Measurements from ENCODE around the gene BANP.
"Not testable (repeated sequence)": the region's sequence is repeated elsewhere in the genome, so short reads cannot be mapped to it uniquely, and the experiment has no call there.

DNA sequence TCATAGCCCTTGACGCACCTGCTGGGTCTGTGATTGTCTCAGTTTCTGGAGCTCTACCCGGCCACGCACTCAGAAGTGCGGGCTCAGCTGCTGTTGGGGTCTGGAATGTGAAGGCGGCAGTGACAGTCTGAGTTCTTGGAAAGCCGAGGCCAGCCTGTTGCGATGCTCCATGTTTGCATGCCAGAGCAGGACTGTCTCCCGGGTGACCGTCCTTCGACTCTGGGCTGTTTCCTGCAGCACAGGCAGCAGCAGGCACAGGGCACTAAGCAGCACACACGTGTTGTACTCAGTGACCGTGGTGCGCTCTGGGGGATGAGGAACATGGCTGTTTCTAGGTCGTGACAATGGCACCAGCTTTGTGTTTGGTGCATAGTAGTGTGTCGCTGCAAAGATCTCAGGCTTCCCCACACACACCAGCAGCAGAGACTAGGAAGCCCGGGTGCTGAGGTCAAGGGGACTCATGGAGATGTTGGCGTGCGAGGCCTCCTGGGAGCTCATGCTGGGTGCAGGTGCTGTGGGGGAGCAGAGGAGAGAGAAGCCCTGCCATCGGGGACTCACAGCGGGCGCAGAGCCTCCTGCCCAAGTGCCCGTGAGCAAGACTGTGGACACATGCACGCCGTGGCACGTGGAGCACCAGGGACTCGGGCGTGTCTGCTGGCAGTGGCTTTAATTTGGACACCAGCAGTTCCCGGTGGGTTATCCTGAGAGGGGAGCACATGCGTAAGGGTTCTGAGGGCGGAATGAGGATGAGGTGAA is 84.8 kb downstream of the BANP start:
- TF ChIP-seq HDGF (IDR thresholded peaks at IDR 0.05; ENCODE audit: borderline replicate concordance); FOXK2 (IDR thresholded peaks at IDR 0.05); NFRKB (IDR thresholded peaks at IDR 0.05); LEF1 (IDR thresholded peaks at IDR 0.05; ENCODE audit: borderline replicate concordance); BHLHE40 (IDR thresholded peaks at IDR 0.05; ENCODE audit: borderline replicate concordance); TARDBP (IDR thresholded peaks at IDR 0.05); FOXM1 (IDR thresholded peaks at IDR 0.05; ENCODE audit: borderline replicate concordance); FOXA1 (IDR thresholded peaks at IDR 0.05); SP1 (IDR thresholded peaks at IDR 0.05); ELF4 (IDR thresholded peaks at IDR 0.05); ZNF384 (IDR thresholded peaks at IDR 0.05); ARNT (IDR thresholded peaks at IDR 0.05): not testable (repeated sequence)
- TF ChIP-seq, protein P1, sequence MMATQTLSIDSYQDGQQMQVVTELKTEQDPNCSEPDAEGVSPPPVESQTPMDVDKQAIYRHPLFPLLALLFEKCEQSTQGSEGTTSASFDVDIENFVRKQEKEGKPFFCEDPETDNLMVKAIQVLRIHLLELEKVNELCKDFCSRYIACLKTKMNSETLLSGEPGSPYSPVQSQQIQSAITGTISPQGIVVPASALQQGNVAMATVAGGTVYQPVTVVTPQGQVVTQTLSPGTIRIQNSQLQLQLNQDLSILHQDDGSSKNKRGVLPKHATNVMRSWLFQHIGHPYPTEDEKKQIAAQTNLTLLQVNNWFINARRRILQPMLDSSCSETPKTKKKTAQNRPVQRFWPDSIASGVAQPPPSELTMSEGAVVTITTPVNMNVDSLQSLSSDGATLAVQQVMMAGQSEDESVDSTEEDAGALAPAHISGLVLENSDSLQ (IDR thresholded peaks at IDR 0.05): not testable (repeated sequence)

Data from HEK293T (cell line).